BJ (cell line): ENCODE results near the gene DNLZ. TPM values are rescaled to one million over a fixed set of nuclear protein-coding genes. Genes with fewer than 3 reads are reported as not detected.

Experiments
- CTCF ChIA-PET: fragments of 350-600 bp; formaldehyde crosslinking; extraction: SDS; loops from one replicate; lab custom pipeline; 2021; ENCODE audit warnings: antibody characterized with exemption, inconsistent platforms; lab: Yijun Ruan, JAX
- POLR2A ChIA-PET: fragments of 300-600 bp; sonication (Branson Sonifier 250); formaldehyde crosslinking; extraction: SDS; loops from one replicate; lab custom pipeline; 2021; ENCODE audit warnings: antibody characterized with exemption; lab: Charles Lee
- DNase-seq: peaks from one replicate; pipeline ENCODE4 v3.0.0-alpha.2; 2011; ENCODE audit warnings: low read depth
- H3K27me3 ChIP-seq: 2 replicates; pipeline ENCODE4 v1.6.0; 2011; ENCODE audit warnings: low read length; ENCODE audit not compliant: control insufficient read depth, insufficient read depth
- H3K36me3 ChIP-seq: 2 replicates; pipeline ENCODE4 v1.5.1; 2011; ENCODE audit warnings: low read length; ENCODE audit not compliant: control insufficient read depth, insufficient read depth
- H3K4me3 ChIP-seq: 2 replicates; pipeline ENCODE4 v1.5.1; 2011; ENCODE audit warnings: low read depth, mild to moderate bottlenecking, control low read depth, low read length
- CTCF ChIP-seq: IDR thresholded peaks from 2 replicates; pipeline ENCODE4 v1.5.1; 2011; ENCODE audit warnings: low read depth, mild to moderate bottlenecking, control low read depth, inconsistent platforms, low read length, moderate library complexity; ENCODE audit not compliant: insufficient read depth
- polyA plus RNA-seq: library from polyadenylated mRNA; depleted of rRNA; stranded (reverse); fragments of >200 nt; gene quantifications from 2 replicates; pipeline ENCODE4 v1.2.3, GENCODE V29; 2011

DNLZ gene
- polyA plus RNA-seq, 1 experiment = 7.2 TPM

- H3K36me3 ChIP-seq = peaks cover 17% of the 10 kb centered on the region
- no peak for DNase-seq
- POLR2A ChIA-PET = no interaction called here
- no peaks in the 10 kb centered on the region for H3K27me3 ChIP-seq
- TF ChIP-seq CTCF = no peak
- H3K4me3 ChIP-seq = no peak overlapping the region
- CTCF ChIA-PET = interaction anchor here (6.5 kb wide), 1 partner anchor 92 kb away, joined by 84 read pairs; no protein-coding TSS in a partner anchor
Observed at GRCh38 chr9:136403915-136404800, 40.6 kb upstream of the DNLZ start.

- DNase-seq = no peak
- TF ChIP-seq CTCF = no peak
- Histone ChIP-seq H3K36me3 (peaks cover 17% of the 10 kb centered on the region), H3K4me3 (no peak overlapping the region), H3K27me3 (no peaks in the 10 kb centered on the region)
- ChIA-PET CTCF (interaction anchor here (6.5 kb wide), 1 partner anchor 91 kb away, joined by 84 read pairs; no protein-coding TSS in a partner anchor), POLR2A (no interaction called here)
Observed at GRCh38 chr9:136403538-136403914, 40.0 kb upstream of the DNLZ start.

- CTCF ChIA-PET = interaction anchor here (0.6 to 6.5 kb wide), 6 partner anchors 9 to 90 kb away, joined by 3 to 84 read pairs (median 4); partner anchors contain the start of gene DNLZ
- TF ChIP-seq CTCF = no peak
- no peak for DNase-seq
- Histone ChIP-seq H3K36me3 (peaks cover 15% of the 10 kb centered on the region), H3K4me3 (no peak overlapping the region), H3K27me3 (no peaks in the 10 kb centered on the region)
- POLR2A ChIA-PET = interaction anchor here (0.5 kb wide), 1 partner anchor 313 kb away, joined by 4 read pairs; no protein-coding TSS in a partner anchor
Observed at GRCh38 chr9:136402067-136402466, 38.5 kb upstream of the DNLZ start.

GRCh38 chr9:136401173-136401922, 37.8 kb upstream of the DNLZ start:
- DNase-seq = no peak
- ChIA-PET CTCF (interaction anchor here (0.8 to 6.5 kb wide), 16 partner anchors 9 to 89 kb away, joined by 3 to 84 read pairs (median 4); partner anchors contain the start of genes DNLZ, ENTR1 and PMPCA), POLR2A (interaction anchor here (0.5 kb wide), 1 partner anchor 312 kb away, joined by 4 read pairs; no protein-coding TSS in a partner anchor)
- Histone ChIP-seq H3K27me3 (no peaks in the 10 kb centered on the region), H3K4me3 (no peak overlapping the region), H3K36me3 (peaks cover 19% of the 10 kb centered on the region)
- no peak for TF ChIP-seq CTCF
